Activated T-helper 2 cell treated with anti-CD3 and anti-CD28 coated beads, Interferon-gamma antibody, Interleukin-2, Interleukin-4, amounts not matched to agents 10 μg/mL and 5 μg/mL and 100 μg/mL, durations not matched to agents 14 hours and 24 hours and 36 hours (primary cell): Measurements from ENCODE around the gene MYO16. TPM values are rescaled to one million over a fixed set of nuclear protein-coding genes. Genes with fewer than 3 reads are reported as not detected.

Experiments used
- DNase-seq: peaks from one replicate; pipeline ENCODE4 v3.0.0; 2021; ENCODE audit warnings: low spot score
- H3K27ac Mint-ChIP-seq: one replicate; pipeline ENCODE4 v1.8.0; 2021; ENCODE audit warnings: mixed read lengths
- H3K27me3 Mint-ChIP-seq: one replicate; pipeline ENCODE4 v1.8.0; 2021; ENCODE audit warnings: low read depth, mixed read lengths
- H3K36me3 Mint-ChIP-seq: one replicate; pipeline ENCODE4 v1.8.0; 2021; ENCODE audit warnings: low read depth, mixed read lengths
- H3K4me1 Mint-ChIP-seq: one replicate; pipeline ENCODE4 v1.8.0; 2021; ENCODE audit warnings: low read depth, mixed read lengths
- H3K4me3 Mint-ChIP-seq: one replicate; pipeline ENCODE4 v1.8.0; 2021; ENCODE audit warnings: low read depth, mild to moderate bottlenecking, moderate library complexity, mixed read lengths
- H3K9me3 Mint-ChIP-seq: one replicate; pipeline ENCODE4 v1.8.0; 2021; ENCODE audit warnings: mixed read lengths
- intact Hi-C: fragments of 100-400 bp; cut with micrococcal nuclease; formaldehyde crosslinking; loops from one replicate; pipeline ENCODE4 v1.15.1; 2023
- total RNA-seq: library from RNA; stranded (reverse); gene quantifications from 2 replicates; pipeline ENCODE4 v1.2.3, GENCODE V29; 2022

MYO16 gene
- total RNA-seq, 1 donor from 2014 or later, result not detected

GRCh38 chr13:109131698-109132257 lies 502.4 kb downstream of the MYO16 start:
- no peak overlapping the region for H3K27ac Mint-ChIP-seq
- intact Hi-C loops, result no loop called here
- H3K27me3 Mint-ChIP-seq, result no peaks in the 10 kb centered on the region
- no peaks in the 10 kb centered on the region for H3K4me1 Mint-ChIP-seq
- DNase-seq, result no peak
- no peaks in the 10 kb centered on the region for H3K9me3 Mint-ChIP-seq
- H3K4me3 Mint-ChIP-seq, result no peak overlapping the region
- H3K36me3 Mint-ChIP-seq, result no peaks in the 10 kb centered on the region

GRCh38 chr13:109135018-109135417 lies 505.6 kb downstream of the MYO16 start:
- Mint-ChIP-seq H3K27ac (no peak overlapping the region), H3K4me3 (no peak overlapping the region), H3K9me3 (no peaks in the 10 kb centered on the region), H3K27me3 (peaks cover 7% of the 10 kb centered on the region), H3K36me3 (no peaks in the 10 kb centered on the region), H3K4me1 (no peaks in the 10 kb centered on the region)
- intact Hi-C loops, result no loop called here
- DNase-seq, result no peak

DNA sequence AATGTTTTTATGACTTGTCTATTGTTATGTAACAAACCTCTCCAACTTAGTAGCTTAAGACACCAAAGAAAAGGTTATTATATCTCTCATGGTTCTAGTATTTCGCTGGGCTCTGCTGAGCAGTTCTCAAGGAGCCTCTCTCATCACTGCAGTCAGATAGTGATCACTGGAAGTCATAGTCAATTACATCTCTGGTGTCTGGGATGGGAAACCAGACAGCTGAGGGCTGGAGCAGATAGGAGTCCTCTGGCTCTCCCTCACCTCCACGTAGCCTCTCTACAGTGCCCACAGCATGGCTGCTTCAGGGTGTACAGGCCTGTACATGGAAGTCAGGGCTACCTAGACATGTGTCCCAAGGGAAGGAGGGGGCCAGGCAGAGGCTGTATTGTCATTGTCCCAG lies 507.5 kb downstream of the MYO16 start:
- Mint-ChIP-seq H3K27me3 (peaks cover 14% of the 10 kb centered on the region), H3K4me3 (no peak overlapping the region)
- intact Hi-C loops, result no loop called here

GRCh38 chr13:109139346-109139745 lies 509.9 kb downstream of the MYO16 start:
- H3K36me3 Mint-ChIP-seq, result no peaks in the 10 kb centered on the region
- intact Hi-C loops, result no loop called here
- no peaks in the 10 kb centered on the region for H3K9me3 Mint-ChIP-seq
- no peak for DNase-seq
- H3K4me1 Mint-ChIP-seq, result no peaks in the 10 kb centered on the region
- H3K4me3 Mint-ChIP-seq, result no peak overlapping the region
- no peak overlapping the region for H3K27ac Mint-ChIP-seq
- H3K27me3 Mint-ChIP-seq, result peaks cover 23% of the 10 kb centered on the region

More for the DNA sequence above, 507.5 kb downstream of the MYO16 start:
- DNase-seq, result no peak
- no peaks in the 10 kb centered on the region for H3K4me1 Mint-ChIP-seq
- H3K9me3 Mint-ChIP-seq, result no peaks in the 10 kb centered on the region
- no peak overlapping the region for H3K27ac Mint-ChIP-seq
- H3K36me3 Mint-ChIP-seq, result no peaks in the 10 kb centered on the region

- no peak overlapping the region for H3K27ac Mint-ChIP-seq
- intact Hi-C loops, result loop anchor here (10.0 kb wide), 1 partner anchor 645 kb away; the partner anchor contains the start of gene IRS2
- no peak overlapping the region for H3K4me3 Mint-ChIP-seq
- H3K36me3 Mint-ChIP-seq, result no peaks in the 10 kb centered on the region
- no peaks in the 10 kb centered on the region for H3K9me3 Mint-ChIP-seq
- DNase-seq, result no peak
- peaks cover 23% of the 10 kb centered on the region for H3K27me3 Mint-ChIP-seq
- no peaks in the 10 kb centered on the region for H3K4me1 Mint-ChIP-seq
Observed at GRCh38 chr13:109140054-109140453, 510.6 kb downstream of the MYO16 start.

DNA sequence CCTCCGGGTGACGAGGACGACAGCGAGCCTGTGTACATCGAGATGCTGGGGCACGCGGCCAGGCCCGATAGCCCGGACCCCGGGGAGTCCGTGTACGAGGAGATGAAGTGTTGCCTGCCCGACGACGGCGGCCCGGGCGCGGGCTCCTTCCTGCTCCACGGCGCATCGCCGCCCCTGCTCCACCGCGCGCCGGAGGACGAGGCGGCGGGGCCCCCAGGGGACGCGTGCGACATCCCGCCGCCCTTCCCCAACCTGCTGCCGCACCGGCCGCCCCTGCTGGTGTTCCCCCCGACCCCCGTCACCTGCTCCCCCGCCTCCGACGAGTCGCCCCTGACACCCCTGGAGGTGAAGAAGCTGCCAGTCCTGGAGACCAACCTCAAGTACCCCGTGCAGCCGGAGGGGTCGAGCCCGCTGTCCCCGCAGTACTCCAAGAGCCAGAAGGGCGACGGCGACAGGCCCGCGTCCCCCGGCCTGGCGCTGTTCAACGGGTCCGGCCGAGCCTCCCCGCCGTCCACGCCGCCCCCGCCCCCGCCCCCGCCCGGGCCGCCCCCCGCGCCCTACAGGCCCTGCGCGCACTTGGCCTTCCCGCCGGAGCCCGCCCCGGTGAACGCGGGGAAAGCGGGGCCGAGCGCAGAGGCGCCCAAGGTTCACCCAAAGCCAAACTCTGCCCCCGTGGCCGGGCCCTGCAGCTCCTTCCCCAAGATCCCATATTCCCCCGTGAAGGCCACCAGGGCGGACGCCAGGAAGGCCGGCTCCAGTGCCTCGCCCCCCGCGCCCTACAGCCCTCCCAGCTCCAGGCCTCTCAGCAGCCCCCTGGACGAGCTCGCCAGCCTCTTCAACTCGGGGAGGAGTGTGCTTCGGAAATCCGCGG lies 511.3 kb downstream of the MYO16 start:
- no peak for DNase-seq
- H3K27ac Mint-ChIP-seq, result no peak overlapping the region
- intact Hi-C loops, result loop anchor here (10.0 kb wide), 1 partner anchor 644 kb away; the partner anchor contains the start of gene IRS2
- H3K36me3 Mint-ChIP-seq, result no peaks in the 10 kb centered on the region
- no peaks in the 10 kb centered on the region for H3K4me1 Mint-ChIP-seq
- peaks cover 25% of the 10 kb centered on the region for H3K27me3 Mint-ChIP-seq
- no peak overlapping the region for H3K4me3 Mint-ChIP-seq
- no peaks in the 10 kb centered on the region for H3K9me3 Mint-ChIP-seq

DNA sequence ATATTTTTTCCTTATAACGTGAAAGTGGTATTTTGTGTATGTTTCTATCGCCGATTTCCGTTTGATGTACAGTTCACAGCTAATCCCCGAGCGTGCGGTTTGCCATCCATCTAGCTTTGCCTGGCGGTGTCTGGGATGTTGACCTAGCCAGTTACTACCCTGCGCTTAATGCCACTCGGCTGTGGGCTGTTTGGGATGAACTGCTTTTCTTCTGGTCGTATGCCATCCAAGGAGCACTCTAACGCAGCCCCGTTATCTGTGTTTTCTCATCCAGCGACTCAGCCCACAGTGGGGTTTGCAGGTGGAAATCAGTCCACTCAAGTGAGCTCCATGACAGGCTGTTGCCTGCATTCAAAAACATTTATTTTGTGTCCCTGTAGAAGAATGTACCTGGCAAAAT lies 512.3 kb downstream of the MYO16 start:
- Mint-ChIP-seq H3K36me3 (no peaks in the 10 kb centered on the region), H3K4me3 (no peak overlapping the region), H3K9me3 (no peaks in the 10 kb centered on the region), H3K27me3 (peaks cover 25% of the 10 kb centered on the region), H3K4me1 (no peaks in the 10 kb centered on the region), H3K27ac (no peak overlapping the region)
- no peak for DNase-seq
- intact Hi-C loops, result loop anchor here (10.0 kb wide), 1 partner anchor 643 kb away; the partner anchor contains the start of gene IRS2

- Mint-ChIP-seq H3K4me1 (no peaks in the 10 kb centered on the region), H3K4me3 (no peak overlapping the region), H3K27me3 (peaks cover 18% of the 10 kb centered on the region), H3K27ac (no peak overlapping the region), H3K36me3 (no peaks in the 10 kb centered on the region), H3K9me3 (no peaks in the 10 kb centered on the region)
- DNase-seq, result no peak
- intact Hi-C loops, result loop anchor here (10.0 kb wide), 1 partner anchor 640 kb away; the partner anchor contains the start of gene IRS2
Observed at GRCh38 chr13:109144693-109145437, 515.5 kb downstream of the MYO16 start.

DNA sequence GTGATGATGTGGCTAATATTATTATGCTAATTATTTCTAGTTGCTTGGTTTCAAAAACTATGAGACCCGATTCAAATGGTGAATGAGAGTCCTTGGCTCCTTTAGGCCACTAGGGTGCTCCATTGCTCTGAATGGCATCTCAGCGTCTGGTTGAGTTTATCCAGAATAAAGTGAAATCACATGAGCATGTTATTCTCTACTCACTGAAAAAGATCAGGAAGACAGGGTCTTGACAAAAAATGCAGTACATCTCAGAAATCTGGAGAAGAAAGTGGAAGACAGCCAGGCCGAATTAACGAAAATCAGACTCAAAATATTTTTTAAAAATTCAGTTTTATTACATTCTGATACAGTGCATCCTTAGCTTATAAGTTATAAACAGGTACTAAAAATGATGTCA lies 516.2 kb downstream of the MYO16 start:
- H3K4me1 Mint-ChIP-seq, result no peaks in the 10 kb centered on the region
- H3K27ac Mint-ChIP-seq, result no peak overlapping the region
- DNase-seq, result no peak
- no peaks in the 10 kb centered on the region for H3K9me3 Mint-ChIP-seq
- no peaks in the 10 kb centered on the region for H3K36me3 Mint-ChIP-seq
- intact Hi-C loops, result loop anchor here (10.0 kb wide), 1 partner anchor 639 kb away; the partner anchor contains the start of gene IRS2
- peaks cover 18% of the 10 kb centered on the region for H3K27me3 Mint-ChIP-seq
- H3K4me3 Mint-ChIP-seq, result no peak overlapping the region

GRCh38 chr13:109146393-109146792 lies 517.0 kb downstream of the MYO16 start:
- H3K4me1 Mint-ChIP-seq, result no peaks in the 10 kb centered on the region
- DNase-seq, result no peak
- H3K27me3 Mint-ChIP-seq, result peaks cover 15% of the 10 kb centered on the region
- no peaks in the 10 kb centered on the region for H3K9me3 Mint-ChIP-seq
- intact Hi-C loops, result loop anchor here (10.0 kb wide), 1 partner anchor 638 kb away; the partner anchor contains the start of gene IRS2
- no peak overlapping the region for H3K4me3 Mint-ChIP-seq
- H3K27ac Mint-ChIP-seq, result no peak overlapping the region
- no peaks in the 10 kb centered on the region for H3K36me3 Mint-ChIP-seq

- H3K4me1 Mint-ChIP-seq, result no peaks in the 10 kb centered on the region
- DNase-seq, result no peak
- H3K36me3 Mint-ChIP-seq, result no peaks in the 10 kb centered on the region
- peaks cover 9% of the 10 kb centered on the region for H3K27me3 Mint-ChIP-seq
- no peak overlapping the region for H3K27ac Mint-ChIP-seq
- intact Hi-C loops, result loop anchor here (10.0 kb wide), 1 partner anchor 638 kb away; the partner anchor contains the start of gene IRS2
- H3K9me3 Mint-ChIP-seq, result no peaks in the 10 kb centered on the region
- H3K4me3 Mint-ChIP-seq, result no peak overlapping the region
Observed at GRCh38 chr13:109146912-109147647, 517.7 kb downstream of the MYO16 start.

GRCh38 chr13:109148243-109148642 lies 518.8 kb downstream of the MYO16 start:
- Mint-ChIP-seq H3K27ac (no peak overlapping the region), H3K36me3 (no peaks in the 10 kb centered on the region), H3K4me1 (no peaks in the 10 kb centered on the region), H3K27me3 (peaks cover 3% of the 10 kb centered on the region), H3K9me3 (no peaks in the 10 kb centered on the region), H3K4me3 (no peak overlapping the region)
- DNase-seq, result no peak
- intact Hi-C loops, result loop anchor here (10.0 kb wide), 1 partner anchor 637 kb away; the partner anchor contains the start of gene IRS2
